Stimulated activated CD4-positive, alpha-beta T cell treated with anti-CD3 and anti-CD28 coated beads, TNF-alpha, amount 100 ng/mL, for 24 hours (primary cell): ENCODE data around the gene HLA-F.
A peak's percentile ranks its signal among the peaks of the same experiment; 100 is the strongest.

Experiments used
- DNase-seq, 3 experiments: peaks; one replicate each; pipeline ENCODE4 v3.0.0-alpha.2; 2020; ENCODE audit warnings: low read depth in 3 of 3

The HLA-F gene

GRCh38 chr6:29744131-29744530, 20.9 kb downstream of the HLA-F start:
- DNase-seq: no peak

- DNase-seq: no peak
These were observed 21.4 kb downstream of the HLA-F start for GRCh38 chr6:29744621-29745020.

DNA sequence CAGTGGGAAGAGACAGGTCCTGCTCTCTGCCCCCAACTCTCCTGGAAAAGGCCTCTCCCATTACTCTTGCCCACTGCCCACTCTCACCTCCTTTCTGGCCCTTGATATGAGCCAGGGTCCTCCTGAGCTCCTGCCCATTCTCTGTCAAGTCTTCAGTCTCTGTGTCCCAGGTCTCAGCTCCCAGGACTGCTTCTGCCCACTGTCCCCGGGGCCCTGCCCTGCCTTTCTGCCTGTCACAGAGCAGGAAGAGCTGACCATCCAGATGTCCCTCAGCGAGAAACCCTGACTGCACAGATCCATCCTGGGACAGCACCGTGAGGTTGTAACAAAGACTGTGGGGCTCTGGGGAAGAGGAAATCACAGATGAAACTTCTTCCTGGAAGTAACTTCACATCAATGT, 22.2 kb downstream of the HLA-F start:
- DNase-seq: no peak

GRCh38 chr6:29745855-29746449, 22.7 kb downstream of the HLA-F start:
- no peak for DNase-seq

DNA sequence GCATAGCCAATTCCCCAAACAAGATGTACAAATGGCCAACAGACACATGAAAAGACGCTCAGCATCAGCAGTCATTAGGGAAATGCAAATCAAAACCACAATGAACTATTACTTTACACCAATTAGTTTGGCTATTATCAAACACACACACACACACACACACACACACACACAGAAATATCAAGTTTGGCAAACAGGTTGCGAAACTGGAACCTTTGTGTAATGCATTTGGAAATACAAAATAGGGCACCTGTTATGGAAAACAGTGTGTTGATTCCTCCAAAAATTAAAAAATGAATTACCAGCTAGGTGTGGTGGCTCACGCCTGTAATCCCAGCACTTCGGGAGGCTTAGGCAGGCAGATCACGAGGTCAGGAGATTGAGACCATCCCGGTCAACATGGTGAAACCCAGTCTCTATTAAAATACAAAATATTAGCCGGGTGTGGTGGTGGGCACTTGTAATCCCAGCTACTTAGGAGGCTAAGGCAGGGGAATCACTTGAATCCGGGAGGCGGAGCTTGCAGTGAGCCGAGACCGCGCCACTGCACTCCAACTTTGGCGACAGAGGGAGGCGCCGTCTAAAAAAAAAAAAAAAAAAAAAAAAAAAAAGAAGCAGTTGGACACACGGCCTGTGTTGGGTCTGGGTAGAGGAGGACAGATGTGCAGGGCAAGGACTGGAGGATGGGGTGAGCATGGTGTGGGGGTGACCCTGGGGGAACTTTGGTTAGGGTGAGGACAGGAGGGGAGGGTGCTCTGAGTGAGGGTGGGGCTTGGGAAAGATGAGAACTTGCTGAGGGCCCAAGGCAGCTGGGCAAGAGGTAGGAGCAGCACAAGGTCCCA, 23.8 kb downstream of the HLA-F start:
- no peak for DNase-seq

DNA sequence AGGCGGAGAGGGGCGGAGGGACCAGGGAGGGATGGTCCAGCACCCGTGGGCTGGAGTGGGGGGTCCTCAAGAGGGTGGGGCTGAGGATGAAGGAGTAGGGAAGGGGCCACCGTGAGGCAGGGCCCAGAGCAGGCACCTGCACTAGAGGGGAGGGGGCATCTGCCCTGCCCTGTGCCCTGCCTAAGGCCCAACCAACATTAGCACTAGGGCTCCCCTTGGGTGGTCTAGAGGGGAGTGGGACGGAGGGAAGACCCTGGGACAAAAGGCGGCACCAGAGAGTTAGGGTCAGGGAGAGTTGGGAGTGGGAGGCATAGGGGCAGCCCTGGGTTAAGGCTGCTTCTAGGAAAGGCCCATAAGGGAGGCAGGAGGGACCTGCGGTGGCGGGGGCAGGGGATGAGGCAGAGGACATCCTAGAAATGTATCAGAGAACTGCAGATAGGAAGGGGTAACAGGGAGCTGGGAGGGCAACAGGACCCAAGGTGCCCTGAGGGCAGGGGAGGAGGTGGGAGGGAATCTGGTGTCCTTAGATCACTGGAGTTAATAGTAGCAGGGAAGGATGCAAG, 24.5 kb downstream of the HLA-F start:
- DNase-seq: no peak

- DNase-seq: peak; percentile 68 to 86 (median 70)
These were observed 25.4 kb downstream of the HLA-F start for GRCh38 chr6:29748391-29749307.

DNA sequence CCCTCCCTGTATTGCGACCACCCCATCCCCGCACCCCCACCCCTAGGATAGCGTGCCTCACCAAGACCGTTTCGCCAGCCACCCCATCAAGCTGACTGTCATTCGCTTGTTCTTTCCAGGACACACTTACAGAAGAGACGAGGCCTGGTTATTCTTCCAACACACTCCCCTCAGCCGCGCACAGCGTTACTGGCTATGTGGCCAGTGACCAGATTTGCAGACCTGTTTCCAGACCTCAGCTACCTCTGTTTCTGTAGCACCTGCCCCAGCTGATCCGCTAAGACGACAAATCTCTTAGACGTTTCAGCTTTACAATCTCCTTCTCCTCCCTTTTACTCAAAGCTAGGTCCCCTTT, 26.1 kb downstream of the HLA-F start:
- no peak for DNase-seq

- no peak for DNase-seq
These were observed 26.4 kb downstream of the HLA-F start for GRCh38 chr6:29749668-29750067.

GRCh38 chr6:29750709-29751108, 27.5 kb downstream of the HLA-F start:
- no peak for DNase-seq

DNA sequence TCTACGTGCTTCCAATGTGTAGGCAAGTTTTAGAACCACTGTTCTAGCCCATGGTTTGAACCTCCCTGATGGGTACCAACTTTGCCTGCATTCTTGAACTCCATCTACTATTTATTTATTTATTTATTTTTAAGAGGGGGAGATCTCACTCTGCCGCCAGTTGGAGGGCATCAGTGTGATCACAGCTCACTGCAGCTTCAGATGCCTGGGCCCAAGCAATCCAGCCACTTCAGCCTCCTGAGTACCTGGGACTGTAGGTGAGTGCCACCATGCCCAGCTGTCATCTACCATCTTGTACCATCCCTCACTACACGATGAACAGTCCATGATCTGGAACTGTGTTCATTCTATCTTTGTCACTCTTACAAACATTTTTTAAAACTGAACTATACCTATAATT, 28.2 kb downstream of the HLA-F start:
- no peak for DNase-seq

- peak; percentile 65 to 83 (median 74) for DNase-seq
These were observed 29.4 kb downstream of the HLA-F start for GRCh38 chr6:29752451-29753308.

- DNase-seq: no peak
These were observed 30.0 kb downstream of the HLA-F start for GRCh38 chr6:29753309-29753644.

DNA sequence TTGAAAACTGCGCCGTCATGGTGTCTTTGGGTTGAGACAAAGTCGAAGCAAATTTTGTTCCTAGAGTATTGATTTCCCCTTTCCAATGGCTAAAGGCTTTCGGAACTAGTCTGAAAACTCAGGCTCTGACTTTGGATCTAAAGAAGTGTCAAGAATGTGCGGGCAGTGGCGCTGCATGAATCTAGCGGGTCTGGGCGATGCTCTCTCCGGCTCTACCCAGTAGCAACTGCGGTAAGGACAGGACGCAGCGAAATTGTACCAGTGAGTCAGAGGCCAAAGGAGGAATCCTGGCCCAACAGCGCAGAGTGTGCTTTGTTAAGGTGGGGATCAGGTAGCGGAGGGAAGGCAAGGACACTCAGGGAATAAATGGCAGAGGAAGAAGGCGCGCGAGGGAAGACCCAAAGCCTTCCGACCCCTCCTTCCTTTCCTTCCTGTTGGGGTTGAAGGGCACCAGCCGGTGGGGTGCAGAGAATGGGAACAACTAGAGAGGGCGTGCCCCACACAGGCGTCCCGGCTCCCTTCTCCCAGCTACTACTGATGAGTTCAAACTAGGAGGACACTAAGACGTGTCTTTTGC, 32.1 kb downstream of the HLA-F start:
- DNase-seq: no peak

- no peak for DNase-seq
These were observed 34.0 kb downstream of the HLA-F start for GRCh38 chr6:29757282-29757681.

GRCh38 chr6:29757701-29758293, 34.6 kb downstream of the HLA-F start:
- DNase-seq: no peak

- no peak for DNase-seq
These were observed 35.5 kb downstream of the HLA-F start for GRCh38 chr6:29758761-29759160.

- no peak for DNase-seq
These were observed 36.2 kb downstream of the HLA-F start for GRCh38 chr6:29759457-29759856.

DNA sequence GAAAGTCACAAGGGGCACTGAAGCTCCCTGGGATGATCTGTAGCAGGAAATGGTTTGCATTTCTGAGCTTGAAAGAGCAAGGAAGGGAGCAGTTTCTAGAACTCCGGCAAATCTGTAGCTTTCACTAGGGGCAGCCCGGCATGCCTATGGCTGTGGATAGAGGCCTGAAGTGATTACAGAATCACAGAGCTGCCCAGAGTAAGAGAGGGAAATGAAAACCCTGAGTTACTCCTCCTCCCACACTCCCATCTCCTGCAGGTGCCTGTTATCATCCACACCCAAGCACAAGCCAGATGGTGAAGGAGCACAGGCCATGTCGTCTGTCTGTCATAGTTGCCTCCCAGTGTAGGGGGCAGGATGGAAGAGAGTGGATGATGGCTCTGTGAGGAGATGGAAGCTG, 37.1 kb downstream of the HLA-F start:
- DNase-seq: no peak

GRCh38 chr6:29762051-29762450, 38.8 kb downstream of the HLA-F start:
- DNase-seq: no peak
